Measurements from ENCODE around the gene FIG4. TPM values are rescaled to one million over a fixed set of nuclear protein-coding genes. Genes with fewer than 3 reads are reported as not detected.
A peak's percentile ranks its signal among the peaks of the same experiment; 100 is the strongest.

FIG4 gene
- total and polyA plus RNA-seq, 2 donors (not counting 1 experiment from before 2014, with no cell fraction given) = 21.1 to 38.3 TPM

GRCh38 chr6:109736273-109737025 is 45.4 kb downstream of the FIG4 start:
- no peak overlapping the region for H3K27ac ChIP-seq (ENCODE audit: insufficient read depth, low read length)
- peak in 1 of 2 donors; percentile 8 for DNase-seq (ENCODE audit: low read depth in 2 of 2)
- H3K79me2 ChIP-seq (ENCODE audit: control insufficient read depth, insufficient read depth, low read length) = no peaks in the 10 kb centered on the region
- H2AFZ ChIP-seq (ENCODE audit: low read length) = no peak overlapping the region
- H3K9ac ChIP-seq (ENCODE audit: insufficient read depth, low read length) = no peak overlapping the region
- no peaks in the 10 kb centered on the region for H4K20me1 ChIP-seq (ENCODE audit: control insufficient read depth, extremely low read depth, insufficient read depth, low read length)
- H3K4me1 ChIP-seq (ENCODE audit: control insufficient read depth, extremely low read depth, insufficient read depth, low read length) = peaks cover 2% of the 10 kb centered on the region
- no peaks in the 10 kb centered on the region for H3K27me3 ChIP-seq (ENCODE audit: control insufficient read depth, insufficient read depth, low read length)
- TF ChIP-seq EZH2 (IDR thresholded peaks at IDR 0.05; ENCODE audit: low read length, missing control alignments) = no peak
- no peak for TF ChIP-seq CTCF (conservative IDR thresholded peaks at IDR 0.05 in 1 of 2, IDR thresholded peaks at IDR 0.05 in 1 of 2; ENCODE audit: low read depth in 1 of 2, low read length in 2 of 2)
- H3K36me3 ChIP-seq (ENCODE audit: control insufficient read depth, insufficient read depth, low read length) = no peaks in the 10 kb centered on the region
- no peak overlapping the region for H3K4me2 ChIP-seq (ENCODE audit: extremely low read depth, insufficient read depth, low read length)
- no peak overlapping the region for H3K4me3 ChIP-seq (replicated peaks in 1 of 4; ENCODE audit: control extremely low read depth in 1 of 4, insufficient read depth in 1 of 4, low read depth in 3 of 4, low read length in 4 of 4)
- H3K9me3 ChIP-seq (ENCODE audit: control insufficient read depth, insufficient read depth, low read depth, low read length) = no peaks in the 10 kb centered on the region

GRCh38 chr6:109738255-109738654 is 47.2 kb downstream of the FIG4 start:
- no peak overlapping the region for H3K4me3 ChIP-seq (replicated peaks in 1 of 4; ENCODE audit: control extremely low read depth in 1 of 4, insufficient read depth in 1 of 4, low read depth in 3 of 4, low read length in 4 of 4)
- no peak overlapping the region for H2AFZ ChIP-seq (ENCODE audit: low read length)
- H3K27me3 ChIP-seq (ENCODE audit: control insufficient read depth, insufficient read depth, low read length) = no peaks in the 10 kb centered on the region
- no peak overlapping the region for H3K4me2 ChIP-seq (ENCODE audit: extremely low read depth, insufficient read depth, low read length)
- DNase-seq (ENCODE audit: low read depth in 2 of 2) = no peak
- no peak overlapping the region for H3K27ac ChIP-seq (ENCODE audit: insufficient read depth, low read length)
- TF ChIP-seq EZH2 (IDR thresholded peaks at IDR 0.05; ENCODE audit: low read length, missing control alignments) (no peak), CTCF (conservative IDR thresholded peaks at IDR 0.05 in 1 of 2, IDR thresholded peaks at IDR 0.05 in 1 of 2; ENCODE audit: low read depth in 1 of 2, low read length in 2 of 2) (no peak)
- H3K36me3 ChIP-seq (ENCODE audit: control insufficient read depth, insufficient read depth, low read length) = no peaks in the 10 kb centered on the region
- no peak overlapping the region for H3K9ac ChIP-seq (ENCODE audit: insufficient read depth, low read length)
- no peaks in the 10 kb centered on the region for H3K9me3 ChIP-seq (ENCODE audit: control insufficient read depth, insufficient read depth, low read depth, low read length)
- peaks cover 2% of the 10 kb centered on the region for H3K4me1 ChIP-seq (ENCODE audit: control insufficient read depth, extremely low read depth, insufficient read depth, low read length)
- H4K20me1 ChIP-seq (ENCODE audit: control insufficient read depth, extremely low read depth, insufficient read depth, low read length) = no peaks in the 10 kb centered on the region
- H3K79me2 ChIP-seq (ENCODE audit: control insufficient read depth, insufficient read depth, low read length) = no peaks in the 10 kb centered on the region

- H3K9ac ChIP-seq (ENCODE audit: insufficient read depth, low read length) = no peak overlapping the region
- peaks cover 2% of the 10 kb centered on the region for H3K4me1 ChIP-seq (ENCODE audit: control insufficient read depth, extremely low read depth, insufficient read depth, low read length)
- H3K4me3 ChIP-seq (replicated peaks in 1 of 4; ENCODE audit: control extremely low read depth in 1 of 4, insufficient read depth in 1 of 4, low read depth in 3 of 4, low read length in 4 of 4) = no peak overlapping the region
- no peaks in the 10 kb centered on the region for H3K79me2 ChIP-seq (ENCODE audit: control insufficient read depth, insufficient read depth, low read length)
- H3K27ac ChIP-seq (ENCODE audit: insufficient read depth, low read length) = no peak overlapping the region
- no peaks in the 10 kb centered on the region for H3K9me3 ChIP-seq (ENCODE audit: control insufficient read depth, insufficient read depth, low read depth, low read length)
- no peak overlapping the region for H3K4me2 ChIP-seq (ENCODE audit: extremely low read depth, insufficient read depth, low read length)
- no peak for TF ChIP-seq EZH2 (IDR thresholded peaks at IDR 0.05; ENCODE audit: low read length, missing control alignments)
- TF ChIP-seq CTCF (conservative IDR thresholded peaks at IDR 0.05 in 1 of 2, IDR thresholded peaks at IDR 0.05 in 1 of 2; ENCODE audit: low read depth in 1 of 2, low read length in 2 of 2) = no peak
- no peaks in the 10 kb centered on the region for H3K36me3 ChIP-seq (ENCODE audit: control insufficient read depth, insufficient read depth, low read length)
- H3K27me3 ChIP-seq (ENCODE audit: control insufficient read depth, insufficient read depth, low read length) = no peaks in the 10 kb centered on the region
- H2AFZ ChIP-seq (ENCODE audit: low read length) = no peak overlapping the region
- H4K20me1 ChIP-seq (ENCODE audit: control insufficient read depth, extremely low read depth, insufficient read depth, low read length) = no peaks in the 10 kb centered on the region
- DNase-seq (ENCODE audit: low read depth in 2 of 2) = no peak
These were observed 47.6 kb downstream of the FIG4 start for GRCh38 chr6:109738667-109739066.
